ENCODE results near the gene CCAR1.
"Not testable (repeated sequence)": the region's sequence is repeated elsewhere in the genome, so short reads cannot be mapped to it uniquely, and the experiment has no call there.

Gene CCAR1

GRCh38 chr10:68759223-68759863 lies 38.3 kb downstream of the CCAR1 start:
- no peak for DNase-seq (ENCODE audit: low read depth in 4 of 4, low spot score in 1 of 4)

DNA sequence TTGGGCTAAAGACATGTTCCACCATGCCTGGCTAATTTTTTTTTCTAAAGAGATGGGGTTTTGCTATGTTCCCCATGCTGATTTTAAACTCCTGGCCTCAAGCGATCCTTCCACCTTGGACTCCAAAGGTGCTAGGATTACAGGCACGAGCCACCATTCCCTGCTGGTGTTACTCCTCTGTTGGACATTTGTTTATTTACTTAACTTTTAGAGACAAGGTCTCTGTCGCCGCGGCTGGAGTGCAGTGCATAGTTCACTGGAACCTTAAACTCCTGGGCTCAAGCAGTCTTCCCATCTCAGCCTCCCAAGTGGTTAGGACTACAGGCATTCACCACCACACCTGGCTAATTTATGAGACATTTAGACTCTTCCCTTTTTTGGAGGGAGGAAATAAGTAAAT lies 38.9 kb downstream of the CCAR1 start:
- DNase-seq (ENCODE audit: low read depth in 4 of 4, low spot score in 1 of 4) = no peak

- not testable (repeated sequence) for DNase-seq (ENCODE audit: low read depth in 4 of 4, low spot score in 1 of 4)
Measured at GRCh38 chr10:68767407-68767806, 46.4 kb downstream of the CCAR1 start.

GRCh38 chr10:68781613-68782574 lies 60.9 kb downstream of the CCAR1 start:
- DNase-seq (ENCODE audit: low read depth in 4 of 4, low spot score in 1 of 4) = no peak

- no peak for DNase-seq (ENCODE audit: low read depth in 4 of 4, low spot score in 1 of 4)
Measured at GRCh38 chr10:68784476-68784875, 63.4 kb downstream of the CCAR1 start.

GRCh38 chr10:68787813-68788212 lies 66.8 kb downstream of the CCAR1 start:
- DNase-seq (ENCODE audit: low read depth in 4 of 4, low spot score in 1 of 4) = no peak

- DNase-seq (ENCODE audit: low read depth in 4 of 4, low spot score in 1 of 4) = no peak
Measured at GRCh38 chr10:68790476-68790875, 69.4 kb downstream of the CCAR1 start.

GRCh38 chr10:68792115-68792514 lies 71.1 kb downstream of the CCAR1 start:
- DNase-seq (ENCODE audit: low read depth in 4 of 4, low spot score in 1 of 4) = no peak

DNA sequence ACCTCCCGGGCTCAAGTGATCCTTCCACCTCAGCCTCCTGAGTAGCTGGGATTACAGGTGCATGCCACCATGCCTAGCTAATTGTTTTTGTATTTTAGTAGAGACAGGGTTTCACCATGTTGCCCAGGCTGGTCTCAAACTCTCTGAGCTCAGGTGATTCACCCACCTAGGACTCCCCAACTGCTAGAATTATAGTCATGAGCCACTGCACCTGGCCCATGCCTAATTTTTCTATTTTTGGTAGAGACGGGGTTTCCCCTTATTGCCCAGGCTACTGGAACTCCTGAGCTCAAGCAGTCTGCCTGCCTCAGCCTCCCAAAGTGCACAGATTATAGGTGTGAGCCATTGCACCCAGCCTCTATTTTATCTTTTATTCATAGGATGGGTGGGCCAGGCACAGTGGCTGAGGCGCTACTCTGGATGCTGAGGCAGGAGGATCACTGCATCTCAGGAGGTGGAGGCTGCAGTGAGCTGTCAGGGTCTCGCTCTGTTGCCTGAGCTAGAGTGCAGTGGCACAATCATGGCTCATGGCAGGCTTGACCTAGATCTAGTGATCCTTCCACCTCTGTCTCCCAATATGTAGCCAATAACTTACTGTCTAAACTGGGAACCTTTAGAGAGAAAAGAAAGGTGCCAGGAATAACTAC lies 75.0 kb downstream of the CCAR1 start:
- no peak for DNase-seq (ENCODE audit: low read depth in 4 of 4, low spot score in 1 of 4)

GRCh38 chr10:68796605-68797004 lies 75.6 kb downstream of the CCAR1 start:
- DNase-seq (ENCODE audit: low read depth in 4 of 4, low spot score in 1 of 4) = no peak

DNA sequence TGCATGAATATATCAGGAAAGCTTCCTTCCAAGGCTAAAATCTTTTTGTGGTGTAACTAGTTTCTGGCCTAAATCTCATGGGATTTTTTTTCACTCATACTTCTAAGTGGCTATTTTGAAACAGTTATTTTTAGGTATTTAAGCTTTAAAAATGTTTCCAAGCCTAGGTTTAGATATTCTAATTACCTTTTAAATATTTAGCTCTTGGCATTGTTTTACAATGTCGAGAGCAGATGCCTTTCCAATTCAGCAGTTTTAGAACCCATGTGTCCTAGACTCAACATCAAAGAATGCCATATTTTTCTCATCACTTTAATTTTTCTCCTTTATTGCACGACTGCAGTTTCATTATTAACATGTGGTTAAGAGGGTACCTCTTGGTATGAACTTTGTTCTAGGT lies 79.2 kb downstream of the CCAR1 start:
- DNase-seq (ENCODE audit: low read depth in 4 of 4, low spot score in 1 of 4) = no peak

- DNase-seq (ENCODE audit: low read depth in 4 of 4, low spot score in 1 of 4) = no peak
Measured at GRCh38 chr10:68804692-68805091, 83.7 kb downstream of the CCAR1 start.

DNA sequence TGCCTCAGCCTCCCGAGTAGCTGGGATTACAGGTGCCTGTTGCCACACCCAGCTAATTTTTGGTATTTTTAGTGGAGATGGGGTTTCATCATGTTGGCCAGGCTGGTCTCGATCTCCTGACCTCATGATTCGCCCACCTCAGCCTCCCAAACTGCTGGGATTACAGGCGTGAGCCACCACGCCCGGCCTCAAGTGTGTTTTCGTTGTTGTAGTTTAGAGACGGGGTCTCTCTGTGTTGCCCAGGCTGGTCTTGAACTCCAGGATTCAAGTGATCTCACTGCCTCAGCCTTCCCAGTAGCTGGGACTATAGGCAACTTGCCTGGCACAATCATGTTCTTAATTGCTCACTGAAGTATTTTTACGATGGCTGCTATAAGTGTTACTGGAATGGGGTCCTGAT lies 89.8 kb downstream of the CCAR1 start:
- not testable (repeated sequence) for DNase-seq (ENCODE audit: low read depth in 4 of 4, low spot score in 1 of 4)

GRCh38 chr10:68811314-68812009 lies 90.4 kb downstream of the CCAR1 start:
- DNase-seq (ENCODE audit: low read depth in 4 of 4, low spot score in 1 of 4) = no peak

GRCh38 chr10:68812420-68812819 lies 91.4 kb downstream of the CCAR1 start:
- no peak for DNase-seq (ENCODE audit: low read depth in 4 of 4, low spot score in 1 of 4)

- DNase-seq (ENCODE audit: low read depth in 4 of 4, low spot score in 1 of 4) = no peak
Measured at GRCh38 chr10:68813559-68813958, 92.5 kb downstream of the CCAR1 start.

DNA sequence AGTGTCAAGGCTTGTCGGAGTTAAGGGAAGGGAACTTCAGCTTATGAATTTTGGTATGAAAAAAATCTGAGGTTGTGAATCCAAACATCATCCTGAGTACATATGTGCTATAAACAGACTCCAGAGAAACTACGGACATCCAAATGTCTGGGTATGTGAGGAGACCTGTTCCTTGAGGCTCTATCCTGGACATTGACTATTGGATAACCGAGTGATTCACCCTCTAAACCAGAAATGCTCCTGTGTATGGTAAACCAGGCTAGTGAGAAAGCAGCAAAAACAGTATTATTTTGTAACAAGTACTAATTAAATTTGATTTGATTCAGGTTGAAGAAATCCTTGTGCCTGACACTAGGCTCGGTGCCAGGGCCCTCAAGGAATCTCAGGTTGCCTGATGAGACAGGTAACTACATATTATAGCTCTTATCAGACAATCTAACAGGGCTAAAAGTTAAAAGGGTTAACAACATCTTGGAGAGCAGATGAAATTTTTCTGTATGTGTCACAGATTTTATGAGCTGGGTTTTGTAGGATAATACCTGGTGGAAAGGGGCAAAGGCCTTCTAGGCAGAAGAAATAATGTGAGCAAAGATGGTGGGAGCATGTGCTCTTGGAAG lies 95.9 kb downstream of the CCAR1 start:
- no peak for DNase-seq (ENCODE audit: low read depth in 4 of 4, low spot score in 1 of 4)

DNA sequence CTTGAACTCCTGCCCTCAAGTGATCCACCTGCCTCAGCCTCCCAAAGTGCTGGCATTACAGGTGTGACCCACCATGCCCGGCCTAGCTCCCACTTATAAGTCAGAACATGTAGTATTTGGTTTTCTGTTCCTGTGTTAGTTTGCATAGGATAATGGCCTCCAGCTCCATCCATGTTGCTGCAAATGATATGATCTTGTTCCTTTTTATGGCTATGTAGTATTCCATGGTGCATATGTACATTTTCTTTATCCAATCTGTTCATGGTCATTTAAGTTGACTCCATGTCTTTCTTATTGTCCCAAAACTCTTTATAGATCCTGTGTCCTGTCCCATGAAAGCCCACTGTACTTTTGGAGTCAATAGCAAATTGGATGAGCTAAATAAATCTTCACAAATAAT lies 99.3 kb downstream of the CCAR1 start:
- not testable (repeated sequence) for DNase-seq (ENCODE audit: low read depth in 4 of 4, low spot score in 1 of 4)

DNA sequence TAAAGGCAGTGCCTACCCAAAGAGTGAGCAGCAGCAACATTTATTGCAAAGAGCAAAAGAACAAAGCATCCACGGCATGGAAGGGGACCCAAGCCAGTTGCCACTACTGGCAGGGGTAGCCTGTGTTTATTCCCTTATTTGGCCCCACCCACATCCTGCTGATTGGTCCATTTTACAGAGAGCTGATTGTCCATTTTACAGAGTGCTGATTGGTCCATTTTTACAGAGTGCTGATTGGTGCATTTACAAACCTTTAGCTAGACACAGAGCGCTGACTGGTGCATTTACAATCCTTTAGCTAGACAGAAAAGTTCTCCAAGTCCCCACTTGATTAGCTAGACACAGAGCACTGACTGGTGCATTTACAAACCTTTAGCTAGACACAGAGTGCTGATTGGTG lies 101.6 kb downstream of the CCAR1 start:
- not testable (repeated sequence) for DNase-seq (ENCODE audit: low read depth in 4 of 4, low spot score in 1 of 4)

GRCh38 chr10:68826764-68827591 lies 105.9 kb downstream of the CCAR1 start, which contains the start of gene STOX1:
TSS of gene STOX1 (plus strand) at chr10:68827531. CDS start at chr10:68827624, 93 bp downstream.
- peak; percentile 37 to 67 (median 54) for DNase-seq (ENCODE audit: low read depth in 4 of 4, low spot score in 1 of 4)
